ENCODE measurements around the gene SLC17A2.

DNA sequence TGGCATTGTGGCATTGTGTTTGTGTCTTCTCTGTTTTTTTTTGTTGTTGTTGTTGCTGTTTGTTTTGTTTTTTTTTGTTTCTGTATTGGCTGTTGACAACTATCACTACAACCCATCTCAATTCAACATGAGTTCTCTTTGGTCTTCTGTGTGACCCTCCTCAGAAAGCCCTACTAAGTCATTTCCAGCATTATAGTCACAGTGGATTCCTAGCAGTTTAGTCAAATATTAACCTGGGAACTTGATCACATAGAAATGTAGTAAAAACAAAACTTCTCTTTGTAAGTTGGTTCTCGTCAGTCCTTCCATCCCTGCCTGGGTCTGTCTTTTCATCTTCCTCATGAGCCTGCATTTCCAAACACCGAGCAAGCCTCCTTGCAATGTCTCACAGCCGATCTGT lies 16.8 kb downstream of the SLC17A2 start:
- TF ChIP-seq BCL11A (IDR thresholded peaks at IDR 0.05; ENCODE audit: low read depth in 2 of 2, low read length in 2 of 2) (no peak), TAF1 (IDR thresholded peaks at IDR 0.05; ENCODE audit: low read depth, low read length) (no peak), CHD1 (IDR thresholded peaks at IDR 0.05; ENCODE audit: low read depth, low read length) (no peak), TBP (IDR thresholded peaks at IDR 0.05; ENCODE audit: low read depth, low read length) (no peak)
- TF ChIP-seq, protein P1, sequence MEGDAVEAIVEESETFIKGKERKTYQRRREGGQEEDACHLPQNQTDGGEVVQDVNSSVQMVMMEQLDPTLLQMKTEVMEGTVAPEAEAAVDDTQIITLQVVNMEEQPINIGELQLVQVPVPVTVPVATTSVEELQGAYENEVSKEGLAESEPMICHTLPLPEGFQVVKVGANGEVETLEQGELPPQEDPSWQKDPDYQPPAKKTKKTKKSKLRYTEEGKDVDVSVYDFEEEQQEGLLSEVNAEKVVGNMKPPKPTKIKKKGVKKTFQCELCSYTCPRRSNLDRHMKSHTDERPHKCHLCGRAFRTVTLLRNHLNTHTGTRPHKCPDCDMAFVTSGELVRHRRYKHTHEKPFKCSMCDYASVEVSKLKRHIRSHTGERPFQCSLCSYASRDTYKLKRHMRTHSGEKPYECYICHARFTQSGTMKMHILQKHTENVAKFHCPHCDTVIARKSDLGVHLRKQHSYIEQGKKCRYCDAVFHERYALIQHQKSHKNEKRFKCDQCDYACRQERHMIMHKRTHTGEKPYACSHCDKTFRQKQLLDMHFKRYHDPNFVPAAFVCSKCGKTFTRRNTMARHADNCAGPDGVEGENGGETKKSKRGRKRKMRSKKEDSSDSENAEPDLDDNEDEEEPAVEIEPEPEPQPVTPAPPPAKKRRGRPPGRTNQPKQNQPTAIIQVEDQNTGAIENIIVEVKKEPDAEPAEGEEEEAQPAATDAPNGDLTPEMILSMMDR (IDR thresholded peaks at IDR 0.05; ENCODE audit: control extremely low read depth in 1 of 3, insufficient read depth in 1 of 3, low read depth in 1 of 3, low read length in 3 of 3) = no peak

All from H1 (cell line).